ENCODE data around the gene TTC23.
A peak's percentile ranks its signal among the peaks of the same experiment; 100 is the strongest.

TTC23 gene

GRCh38 chr15:99279290-99279689 is 29.9 kb upstream of the TTC23 start:
- Histone ChIP-seq H3K36me3 (ENCODE audit: control insufficient read depth in 1 of 2, insufficient read depth in 2 of 2, low read depth in 1 of 2, low read length in 2 of 2) (peaks cover 0 to 6% of the 10 kb centered on the region in 2 experiments), H3K18ac (ENCODE audit: low read depth in 1 of 2, low read length in 2 of 2) (no peak overlapping the region), H3K79me1 (replicated peaks; ENCODE audit: low read length, poor library complexity, severe bottlenecking) (peaks cover 13% of the 10 kb centered on the region), H3K27ac (ENCODE audit: low read length, poor library complexity, severe bottlenecking) (no peak overlapping the region), H2AK5ac (ENCODE audit: low read length, severe bottlenecking) (no peak overlapping the region), H2BK120ac (ENCODE audit: low read depth, low read length) (no peak overlapping the region), H2BK12ac (ENCODE audit: low read length in 2 of 2) (no peak overlapping the region), H3K27me3 (ENCODE audit: control insufficient read depth in 1 of 2, insufficient read depth in 1 of 2, low read length in 2 of 2) (no peaks in the 10 kb centered on the region), H2BK5ac (ENCODE audit: low read depth, low read length, poor library complexity, severe bottlenecking) (no peak overlapping the region), H3K4ac (ENCODE audit: low read depth in 1 of 2, low read length in 2 of 2) (no peak overlapping the region), H3K23ac (ENCODE audit: low read length in 2 of 2) (no peak overlapping the region), H4K8ac (ENCODE audit: low read length) (no peak overlapping the region), H3K9me3 (ENCODE audit: control insufficient read depth, low read length) (no peaks in the 10 kb centered on the region), H2BK15ac (ENCODE audit: low read depth, poor library complexity, severe bottlenecking) (no peak overlapping the region), H4K91ac (ENCODE audit: low read length) (no peak overlapping the region), H2AFZ (ENCODE audit: low read depth, low read length) (no peak overlapping the region), H3K4me1 (ENCODE audit: control insufficient read depth, insufficient read depth, low read depth, low read length) (no peaks in the 10 kb centered on the region), H3K4me2 (ENCODE audit: low read length, poor library complexity, severe bottlenecking) (no peak overlapping the region), H3K4me3 (ENCODE audit: insufficient read depth in 1 of 2, low read depth in 1 of 2, low read length in 2 of 2) (no peak overlapping the region), H3K9ac (ENCODE audit: low read length) (no peak overlapping the region), H3K14ac (ENCODE audit: low read length in 2 of 2) (no peak overlapping the region)
- WGBS, result 75% methylated on average over 3 of the region's 3 CpGs
- DNase-seq, result peak; percentile 22

- Histone ChIP-seq H3K36me3 (ENCODE audit: control insufficient read depth in 1 of 2, insufficient read depth in 2 of 2, low read depth in 1 of 2, low read length in 2 of 2) (peaks cover 0 to 6% of the 10 kb centered on the region in 2 experiments), H3K4me1 (ENCODE audit: control insufficient read depth, insufficient read depth, low read depth, low read length) (no peaks in the 10 kb centered on the region), H2AK5ac (ENCODE audit: low read length, severe bottlenecking) (no peak overlapping the region), H2AFZ (ENCODE audit: low read depth, low read length) (no peak overlapping the region), H2BK12ac (ENCODE audit: low read length in 2 of 2) (no peak overlapping the region), H3K23ac (ENCODE audit: low read length in 2 of 2) (no peak overlapping the region), H2BK120ac (ENCODE audit: low read depth, low read length) (no peak overlapping the region), H3K18ac (ENCODE audit: low read depth in 1 of 2, low read length in 2 of 2) (no peak overlapping the region), H2BK5ac (ENCODE audit: low read depth, low read length, poor library complexity, severe bottlenecking) (peak overlapping the region; percentile 12), H3K9me3 (ENCODE audit: control insufficient read depth, low read length) (no peaks in the 10 kb centered on the region), H3K4me2 (ENCODE audit: low read length, poor library complexity, severe bottlenecking) (no peak overlapping the region), H4K8ac (ENCODE audit: low read length) (no peak overlapping the region), H3K27ac (ENCODE audit: low read length, poor library complexity, severe bottlenecking) (no peak overlapping the region), H3K4ac (ENCODE audit: low read depth in 1 of 2, low read length in 2 of 2) (no peak overlapping the region), H3K9ac (ENCODE audit: low read length) (no peak overlapping the region), H4K91ac (ENCODE audit: low read length) (no peak overlapping the region), H3K79me1 (replicated peaks; ENCODE audit: low read length, poor library complexity, severe bottlenecking) (peaks cover 11% of the 10 kb centered on the region), H3K27me3 (ENCODE audit: control insufficient read depth in 1 of 2, insufficient read depth in 1 of 2, low read length in 2 of 2) (no peaks in the 10 kb centered on the region), H3K4me3 (ENCODE audit: insufficient read depth in 1 of 2, low read depth in 1 of 2, low read length in 2 of 2) (no peak overlapping the region), H3K14ac (ENCODE audit: low read length in 2 of 2) (no peak overlapping the region), H2BK15ac (ENCODE audit: low read depth, poor library complexity, severe bottlenecking) (no peak overlapping the region)
- over 99% methylated on average over 5 of the region's 9 CpGs for WGBS
- DNase-seq, result no peak
Observed at GRCh38 chr15:99275525-99276128, 26.2 kb upstream of the TTC23 start.

DNA sequence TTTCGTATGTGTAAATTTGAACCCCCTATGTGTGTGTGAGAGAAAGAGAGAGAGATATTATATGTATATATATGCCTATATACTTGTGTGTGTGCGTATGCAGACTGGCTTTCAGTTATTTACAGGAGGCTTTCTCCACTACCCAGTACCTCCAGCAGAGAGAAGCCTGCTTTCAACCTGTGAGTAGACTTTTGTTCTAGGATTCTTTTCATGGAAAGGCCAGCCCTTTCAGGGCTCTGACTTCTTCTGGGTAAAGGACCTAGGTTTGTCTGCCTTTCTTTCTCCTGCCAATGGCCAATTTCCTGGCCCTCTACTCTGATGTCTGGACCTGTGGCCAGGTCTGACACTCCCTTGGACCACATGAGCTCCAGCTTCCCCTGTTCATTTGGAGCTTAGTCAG is 25.7 kb upstream of the TTC23 start:
- Histone ChIP-seq H3K18ac (ENCODE audit: low read depth in 1 of 2, low read length in 2 of 2) (no peak overlapping the region), H3K4me2 (ENCODE audit: low read length, poor library complexity, severe bottlenecking) (no peak overlapping the region), H3K23ac (ENCODE audit: low read length in 2 of 2) (no peak overlapping the region), H3K27ac (ENCODE audit: low read length, poor library complexity, severe bottlenecking) (no peak overlapping the region), H3K4me3 (ENCODE audit: insufficient read depth in 1 of 2, low read depth in 1 of 2, low read length in 2 of 2) (no peak overlapping the region), H2BK15ac (ENCODE audit: low read depth, poor library complexity, severe bottlenecking) (no peak overlapping the region), H3K79me1 (replicated peaks; ENCODE audit: low read length, poor library complexity, severe bottlenecking) (peaks cover 11% of the 10 kb centered on the region), H3K36me3 (ENCODE audit: control insufficient read depth in 1 of 2, insufficient read depth in 2 of 2, low read depth in 1 of 2, low read length in 2 of 2) (peaks cover 0 to 6% of the 10 kb centered on the region in 2 experiments), H4K8ac (ENCODE audit: low read length) (no peak overlapping the region), H2AK5ac (ENCODE audit: low read length, severe bottlenecking) (no peak overlapping the region), H3K9me3 (ENCODE audit: control insufficient read depth, low read length) (no peaks in the 10 kb centered on the region), H2BK120ac (ENCODE audit: low read depth, low read length) (no peak overlapping the region), H3K9ac (ENCODE audit: low read length) (no peak overlapping the region), H3K4me1 (ENCODE audit: control insufficient read depth, insufficient read depth, low read depth, low read length) (no peaks in the 10 kb centered on the region), H3K4ac (ENCODE audit: low read depth in 1 of 2, low read length in 2 of 2) (no peak overlapping the region), H2BK12ac (ENCODE audit: low read length in 2 of 2) (no peak overlapping the region), H2AFZ (ENCODE audit: low read depth, low read length) (no peak overlapping the region), H3K27me3 (ENCODE audit: control insufficient read depth in 1 of 2, insufficient read depth in 1 of 2, low read length in 2 of 2) (no peaks in the 10 kb centered on the region), H2BK5ac (ENCODE audit: low read depth, low read length, poor library complexity, severe bottlenecking) (no peak overlapping the region), H4K91ac (ENCODE audit: low read length) (no peak overlapping the region), H3K14ac (ENCODE audit: low read length in 2 of 2) (no peak overlapping the region)
- WGBS, result 100% methylated on average over 1 of the region's 2 CpGs
- no peak for DNase-seq

DNA sequence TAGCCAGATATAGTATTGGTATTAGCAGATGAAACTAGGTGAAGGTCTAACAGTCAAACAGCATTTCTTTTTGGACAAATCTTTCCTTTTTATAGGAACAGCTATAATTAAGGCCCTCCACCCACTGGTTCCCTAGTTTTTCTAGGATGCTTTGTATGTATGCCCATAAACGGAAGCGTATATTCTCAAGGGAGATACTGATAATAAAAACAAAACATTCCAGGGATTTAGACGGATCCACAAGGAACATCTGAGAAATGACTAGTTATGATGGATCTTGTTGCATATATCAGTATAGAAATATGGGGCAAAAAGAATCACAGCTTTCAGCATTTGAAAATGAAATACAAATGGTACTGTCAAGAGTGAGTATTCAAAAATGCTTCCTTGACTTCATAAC is 24.4 kb upstream of the TTC23 start:
- WGBS, result 53% methylated on average over 3 of the region's 3 CpGs
- Histone ChIP-seq H3K23ac (ENCODE audit: low read length in 2 of 2) (no peak overlapping the region), H3K4me1 (ENCODE audit: control insufficient read depth, insufficient read depth, low read depth, low read length) (no peaks in the 10 kb centered on the region), H2AFZ (ENCODE audit: low read depth, low read length) (no peak overlapping the region), H4K91ac (ENCODE audit: low read length) (no peak overlapping the region), H3K27ac (ENCODE audit: low read length, poor library complexity, severe bottlenecking) (no peak overlapping the region), H3K36me3 (ENCODE audit: control insufficient read depth in 1 of 2, insufficient read depth in 2 of 2, low read depth in 1 of 2, low read length in 2 of 2) (peaks cover 0 to 2% of the 10 kb centered on the region in 2 experiments), H2AK5ac (ENCODE audit: low read length, severe bottlenecking) (no peak overlapping the region), H2BK12ac (ENCODE audit: low read length in 2 of 2) (no peak overlapping the region), H3K79me1 (replicated peaks; ENCODE audit: low read length, poor library complexity, severe bottlenecking) (peaks cover 11% of the 10 kb centered on the region), H2BK120ac (ENCODE audit: low read depth, low read length) (no peak overlapping the region), H3K14ac (ENCODE audit: low read length in 2 of 2) (no peak overlapping the region), H3K4me2 (ENCODE audit: low read length, poor library complexity, severe bottlenecking) (no peak overlapping the region), H4K8ac (ENCODE audit: low read length) (no peak overlapping the region), H3K27me3 (ENCODE audit: control insufficient read depth in 1 of 2, insufficient read depth in 1 of 2, low read length in 2 of 2) (no peaks in the 10 kb centered on the region), H2BK5ac (ENCODE audit: low read depth, low read length, poor library complexity, severe bottlenecking) (no peak overlapping the region), H3K9me3 (ENCODE audit: control insufficient read depth, low read length) (no peaks in the 10 kb centered on the region), H3K9ac (ENCODE audit: low read length) (no peak overlapping the region), H3K4ac (ENCODE audit: low read depth in 1 of 2, low read length in 2 of 2) (no peak overlapping the region), H2BK15ac (ENCODE audit: low read depth, poor library complexity, severe bottlenecking) (no peak overlapping the region), H3K4me3 (ENCODE audit: insufficient read depth in 1 of 2, low read depth in 1 of 2, low read length in 2 of 2) (no peak overlapping the region), H3K18ac (ENCODE audit: low read depth in 1 of 2, low read length in 2 of 2) (no peak overlapping the region)
- no peak for DNase-seq
